Endometrial microvascular endothelial cells (primary cell): ENCODE data around the gene JAK1. TPM values are rescaled to one million over a fixed set of nuclear protein-coding genes. Genes with fewer than 3 reads are reported as not detected.
"Not testable (repeated sequence)": the region's sequence is repeated elsewhere in the genome, so short reads cannot be mapped to it uniquely, and the experiment has no call there.

Experiments
- in situ Hi-C: cut with HindIII; loops from 2 replicates; pipeline ENCODE4 v1.10.0; 2017; ENCODE audit warnings: low sequenced_read_pairs, low pct_unique_long_range_greater_than_20kb; ENCODE audit errors: inconsistent ontology term
- total RNA-seq: library from RNA; depleted of rRNA; stranded (reverse); fragments of >200 nt; gene quantifications from one replicate; pipeline ENCODE4 v1.2.3, GENCODE V29; 2015; ENCODE audit errors: inconsistent ontology term

JAK1 gene
- total RNA-seq, 1 donor from 2014 or later, result 245 TPM

- in situ Hi-C loops, result no loop called here
These were observed 32.9 kb downstream of the JAK1 start for GRCh38 chr1:64933296-64934070.

- in situ Hi-C loops, result no loop called here
These were observed 33.4 kb downstream of the JAK1 start for GRCh38 chr1:64932962-64933295.

GRCh38 chr1:64930640-64931039 lies 35.7 kb downstream of the JAK1 start:
- in situ Hi-C loops, result not testable (repeated sequence)

GRCh38 chr1:64929221-64929620 lies 37.1 kb downstream of the JAK1 start:
- in situ Hi-C loops, result no loop called here

- in situ Hi-C loops, result no loop called here
These were observed 38.0 kb downstream of the JAK1 start for GRCh38 chr1:64928325-64928724.

GRCh38 chr1:64925594-64925993 lies 40.8 kb downstream of the JAK1 start:
- in situ Hi-C loops, result no loop called here

- in situ Hi-C loops, result no loop called here
These were observed 43.0 kb downstream of the JAK1 start for GRCh38 chr1:64923294-64923718.

GRCh38 chr1:64922336-64922735 lies 44.0 kb downstream of the JAK1 start:
- in situ Hi-C loops, result no loop called here

- in situ Hi-C loops, result no loop called here
These were observed 44.6 kb downstream of the JAK1 start for GRCh38 chr1:64921771-64922170.

- in situ Hi-C loops, result no loop called here
These were observed 45.3 kb downstream of the JAK1 start for GRCh38 chr1:64920941-64921589.

GRCh38 chr1:64919120-64919519 lies 47.2 kb downstream of the JAK1 start:
- in situ Hi-C loops, result not testable (repeated sequence)

GRCh38 chr1:64917907-64918306 lies 48.4 kb downstream of the JAK1 start:
- in situ Hi-C loops, result no loop called here

- in situ Hi-C loops, result no loop called here
These were observed 49.0 kb downstream of the JAK1 start for GRCh38 chr1:64917328-64917861.

GRCh38 chr1:64915381-64916274 lies 50.7 kb downstream of the JAK1 start:
- in situ Hi-C loops, result no loop called here

GRCh38 chr1:64913361-64914015 lies 52.9 kb downstream of the JAK1 start:
- in situ Hi-C loops, result no loop called here

- in situ Hi-C loops, result no loop called here
These were observed 54.2 kb downstream of the JAK1 start for GRCh38 chr1:64912191-64912590.

- in situ Hi-C loops, result no loop called here
These were observed 55.0 kb downstream of the JAK1 start for GRCh38 chr1:64911326-64911725.

GRCh38 chr1:64909031-64909430 lies 57.3 kb downstream of the JAK1 start:
- in situ Hi-C loops, result no loop called here

- in situ Hi-C loops, result no loop called here
These were observed 57.8 kb downstream of the JAK1 start for GRCh38 chr1:64908575-64908974.
